Glomerular endothelial cell (primary cell): ENCODE results near the gene KANK3. TPM values are rescaled to one million over a fixed set of nuclear protein-coding genes. Genes with fewer than 3 reads are reported as not detected.
"Not testable (repeated sequence)": the region's sequence is repeated elsewhere in the genome, so short reads cannot be mapped to it uniquely, and the experiment has no call there.

Experiments used
- DNase-seq: peaks from one replicate; pipeline ENCODE4 v3.0.0-alpha.2; 2011; ENCODE audit warnings: low read depth, low spot score; ENCODE audit errors: extremely low read depth
- total RNA-seq: library from RNA; depleted of rRNA; stranded (reverse); fragments of >200 nt; gene quantifications from 2 replicates; pipeline ENCODE4 v1.2.3, GENCODE V29; 2015

KANK3 gene
- 120 and 190 TPM in 2 replicates for total RNA-seq

- no peak for DNase-seq
Observed at GRCh38 chr19:8342684-8343482, at the start of gene KANK3. Gene KANK3 (minus strand): TSS chr19:8343262. CDS start chr19:8337828, 5,434 bp downstream.

GRCh38 chr19:8392017-8392591 is 49.0 kb upstream of the KANK3 start:
- no peak for DNase-seq

GRCh38 chr19:8391198-8392016 is 48.3 kb upstream of the KANK3 start:
- DNase-seq, result no peak

GRCh38 chr19:8390617-8390981 is 47.5 kb upstream of the KANK3 start:
- DNase-seq, result peak; percentile 58

GRCh38 chr19:8389891-8390616 is 47.0 kb upstream of the KANK3 start, which contains the start of gene RAB11B:
Gene RAB11B (plus strand): TSS chr19:8390360. CDS start chr19:8390417, 57 bp downstream.
- DNase-seq, result peak; percentile 98

GRCh38 chr19:8388612-8388958 is 45.5 kb upstream of the KANK3 start:
- no peak for DNase-seq

GRCh38 chr19:8387688-8388611 is 44.9 kb upstream of the KANK3 start:
- DNase-seq, result no peak

GRCh38 chr19:8386990-8387389 is 43.9 kb upstream of the KANK3 start:
- DNase-seq, result no peak

- DNase-seq, result not testable (repeated sequence)
Observed at GRCh38 chr19:8386419-8386818, 43.4 kb upstream of the KANK3 start.

- not testable (repeated sequence) for DNase-seq
Observed at GRCh38 chr19:8385566-8385965, 42.5 kb upstream of the KANK3 start.

GRCh38 chr19:8385103-8385502 is 42.0 kb upstream of the KANK3 start:
- not testable (repeated sequence) for DNase-seq

- DNase-seq, result not testable (repeated sequence)
Observed at GRCh38 chr19:8384569-8384968, 41.5 kb upstream of the KANK3 start.

- not testable (repeated sequence) for DNase-seq
Observed at GRCh38 chr19:8379156-8379891, 36.3 kb upstream of the KANK3 start.

GRCh38 chr19:8377598-8377997 is 34.5 kb upstream of the KANK3 start:
- no peak for DNase-seq

GRCh38 chr19:8376373-8376974 is 33.4 kb upstream of the KANK3 start:
- not testable (repeated sequence) for DNase-seq

- not testable (repeated sequence) for DNase-seq
Observed at GRCh38 chr19:8375766-8376165, 32.7 kb upstream of the KANK3 start.

GRCh38 chr19:8373867-8374813 is 31.1 kb upstream of the KANK3 start:
- no peak for DNase-seq
